ENCODE measurements around the gene PRDM15. TPM values are rescaled to one million over a fixed set of nuclear protein-coding genes. Genes with fewer than 3 reads are reported as not detected.

Gene PRDM15
- total RNA-seq, 4 donors from 2014 or later, result 11.8 to 33.7 (median 18.5) TPM

DNA sequence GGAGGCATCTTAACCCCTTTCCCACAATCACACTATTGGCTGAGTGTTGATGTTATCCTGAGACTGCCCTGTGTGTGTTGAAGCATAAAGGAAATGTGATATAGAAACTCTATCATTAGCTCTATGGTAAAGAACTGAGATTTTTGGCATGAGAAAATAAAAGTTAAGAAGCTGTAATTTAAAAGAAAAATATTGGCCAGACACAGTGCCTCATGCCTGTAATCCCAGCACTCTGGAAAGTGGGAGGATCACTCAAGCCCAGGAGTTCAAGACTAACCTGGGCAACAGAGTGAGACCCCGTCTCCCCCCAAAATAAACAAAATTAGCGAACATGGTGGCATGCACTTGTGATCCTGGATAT lies 98.1 kb downstream of the PRDM15 start:
- Histone ChIP-seq H3K9me3 (no peaks in the 10 kb centered on the region), H3K36me3 (no peaks in the 10 kb centered on the region), H3K27ac (no peak overlapping the region), H3K4me3 (no peak overlapping the region), H3K4me1 (peaks cover 0 to 9% (median 5%) of the 10 kb centered on the region in 4 donors), H3K27me3 (peaks cover 0 to 75% of the 10 kb centered on the region in 2 donors)
- no peak for DNase-seq (ENCODE audit: low spot score in 2 of 2)
- 73 to 83% methylated on average over 2 of the region's 2 CpGs for WGBS, 2 donors
- TF ChIP-seq CTCF (IDR thresholded peaks at IDR 0.05) (no peak), POLR2A (IDR thresholded peaks at IDR 0.05) (no peak), EP300 (IDR thresholded peaks at IDR 0.05) (no peak)

- Histone ChIP-seq H3K4me1 (peaks cover 0 to 9% (median 5%) of the 10 kb centered on the region in 4 donors), H3K27ac (no peak overlapping the region), H3K36me3 (no peaks in the 10 kb centered on the region), H3K4me3 (no peak overlapping the region), H3K27me3 (peaks cover 0 to 73% of the 10 kb centered on the region in 2 donors), H3K9me3 (no peaks in the 10 kb centered on the region)
- no peak for DNase-seq (ENCODE audit: low spot score in 2 of 2)
- WGBS, 2 donors, result 54 to 57% methylated on average over 1 of the region's 1 CpG
- TF ChIP-seq CTCF (IDR thresholded peaks at IDR 0.05), result no peak
- no peak for TF ChIP-seq POLR2A (IDR thresholded peaks at IDR 0.05)
- no peak for TF ChIP-seq EP300 (IDR thresholded peaks at IDR 0.05)
Measured at GRCh38 chr21:41780337-41781049, 98.7 kb downstream of the PRDM15 start.

DNA sequence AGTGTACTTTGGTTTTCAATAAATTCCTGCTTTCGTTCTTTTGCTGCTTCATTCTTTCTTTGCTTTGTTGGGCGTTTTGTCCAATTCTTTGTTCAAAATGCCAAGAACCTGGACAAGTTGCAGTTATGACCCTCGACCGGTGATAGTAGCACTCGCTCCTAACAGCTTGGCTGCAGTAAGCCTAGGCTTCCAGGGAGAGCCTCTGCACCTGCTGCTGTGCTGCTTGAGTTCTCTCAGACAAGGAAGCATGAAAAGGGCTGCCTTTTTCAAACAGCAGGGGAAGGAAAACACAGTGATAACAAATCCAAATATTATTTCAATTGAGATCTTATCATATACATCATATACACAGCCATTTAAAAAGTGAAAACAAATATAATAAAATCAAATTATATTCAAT lies 99.5 kb downstream of the PRDM15 start:
- no peak overlapping the region for H3K27ac ChIP-seq
- H3K4me3 ChIP-seq, result no peak overlapping the region
- peaks cover 0 to 65% of the 10 kb centered on the region in 2 donors for H3K27me3 ChIP-seq
- no peaks in the 10 kb centered on the region for H3K36me3 ChIP-seq
- TF ChIP-seq CTCF (IDR thresholded peaks at IDR 0.05), result no peak
- no peak for TF ChIP-seq POLR2A (IDR thresholded peaks at IDR 0.05)
- TF ChIP-seq EP300 (IDR thresholded peaks at IDR 0.05), result no peak
- H3K4me1 ChIP-seq, result peaks cover 0 to 9% (median 5%) of the 10 kb centered on the region in 4 donors
- WGBS, 2 donors, result 45 to 48% methylated on average over 5 of the region's 5 CpGs
- no peak for DNase-seq (ENCODE audit: low spot score in 2 of 2)
- H3K9me3 ChIP-seq, result no peaks in the 10 kb centered on the region

- H3K9me3 ChIP-seq, result no peaks in the 10 kb centered on the region
- no peak for DNase-seq (ENCODE audit: low spot score in 2 of 2)
- no peaks in the 10 kb centered on the region for H3K36me3 ChIP-seq
- no peak overlapping the region for H3K27ac ChIP-seq
- 23% methylated on average over 16 of the region's 16 CpGs for WGBS, 2 donors
- TF ChIP-seq POLR2A (IDR thresholded peaks at IDR 0.05) (no peak), CTCF (IDR thresholded peaks at IDR 0.05) (no peak), EP300 (IDR thresholded peaks at IDR 0.05) (no peak)
- H3K4me1 ChIP-seq, result peaks cover 0 to 9% (median 5%) of the 10 kb centered on the region in 4 donors
- peaks cover 0 to 63% of the 10 kb centered on the region in 2 donors for H3K27me3 ChIP-seq
- no peak overlapping the region for H3K4me3 ChIP-seq
Measured at GRCh38 chr21:41778930-41779600, 100.1 kb downstream of the PRDM15 start.

Data from tibial nerve (tissue), 4 donors.